ENCODE measurements around the gene NUP62. TPM values are rescaled to one million over a fixed set of nuclear protein-coding genes. Genes with fewer than 3 reads are reported as not detected.

NUP62 gene
- total and polyA plus RNA-seq, 2 experiments from 2014 or later: 35.1 to 38.5 TPM

GRCh38 chr19:49940482-49940791, 11.1 kb upstream of the NUP62 start:
- H3K4me2 ChIP-seq (ENCODE audit: unreplicated experiment): no peak overlapping the region
- H3K27ac ChIP-seq: no peak overlapping the region
- H4K20me1 ChIP-seq (ENCODE audit: insufficient read depth): no peaks in the 10 kb centered on the region
- H3K9ac ChIP-seq: no peak overlapping the region
- in situ Hi-C loops (cut with MboI): loop anchor here (25.0 kb wide), 1 partner anchor 197 kb away; no protein-coding TSS in a partner anchor
- no peaks in the 10 kb centered on the region for H3K79me2 ChIP-seq (ENCODE audit: insufficient read depth)
- no peak overlapping the region for H3K4me3 ChIP-seq
- no peaks in the 10 kb centered on the region for H3K9me3 ChIP-seq (ENCODE audit: low read depth)
- no peak for DNase-seq
- no peaks in the 10 kb centered on the region for H3K4me1 ChIP-seq (ENCODE audit: insufficient read depth)
- TF ChIP-seq EZH2phosphoT487 (IDR thresholded peaks at IDR 0.05; ENCODE audit: insufficient read depth, low read depth): no peak
- no peak for TF ChIP-seq EZH2 (IDR thresholded peaks at IDR 0.05; ENCODE audit: insufficient read depth, poor library complexity, severe bottlenecking)
- no peaks in the 10 kb centered on the region for H3K9me2 ChIP-seq (ENCODE audit: insufficient read depth)
- H3K36me3 ChIP-seq (ENCODE audit: low read depth): no peaks in the 10 kb centered on the region
- 0 out of 2 replicates have a peak, but pooled peaks cover 10% of the 10 kb centered on the region for H3K27me3 ChIP-seq (replicated peaks; ENCODE audit: insufficient read depth)
- H3F3A ChIP-seq (ENCODE audit: insufficient read depth): no peaks in the 10 kb centered on the region
- WGBS, 2 experiments (ENCODE audit: low coverage in 1 of 2, low lambda C conversion rate in 2 of 2, missing lambda C conversion rate in 2 of 2): 81 to 88% methylated on average over 5 of the region's 5 CpGs
- H2AFZ ChIP-seq: no peak overlapping the region

DNA sequence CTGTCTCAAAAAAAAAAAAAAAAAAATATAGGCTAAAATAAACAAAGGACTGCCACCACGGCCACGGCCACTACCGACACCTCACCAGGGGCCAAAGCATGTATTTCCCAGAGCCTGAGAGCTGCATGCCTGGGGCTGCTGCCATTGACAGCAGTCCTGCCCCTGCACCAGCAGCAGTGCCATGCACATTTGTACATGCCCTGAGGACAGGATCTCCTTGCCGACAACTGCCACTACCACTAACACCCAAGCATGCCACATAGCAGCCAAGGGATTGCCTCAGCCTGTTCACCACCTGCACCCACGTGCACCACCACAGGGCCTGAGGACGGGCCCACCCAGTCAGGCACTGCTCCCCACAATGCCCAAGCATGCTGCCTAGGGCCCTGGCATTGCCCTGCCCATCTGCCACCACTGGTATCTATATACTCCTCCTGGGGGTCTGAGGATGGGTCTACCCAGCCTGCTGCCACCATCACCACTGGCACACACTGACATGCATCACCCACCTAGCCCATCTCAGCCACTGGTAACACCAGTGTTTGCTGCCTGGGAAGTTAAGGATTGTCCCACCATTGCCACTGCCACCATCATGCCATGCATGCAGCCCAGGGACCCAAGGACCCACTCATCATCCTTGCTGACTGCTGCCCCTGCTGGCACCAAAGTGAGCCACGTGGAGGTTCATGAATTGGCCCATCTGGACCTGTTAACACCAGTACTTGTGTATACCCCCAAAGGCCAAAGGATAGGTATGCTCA, 10.6 kb upstream of the NUP62 start:
- 0 out of 2 replicates have a peak, but pooled peaks cover 10% of the 10 kb centered on the region for H3K27me3 ChIP-seq (replicated peaks; ENCODE audit: insufficient read depth)
- no peak overlapping the region for H3K9ac ChIP-seq
- TF ChIP-seq EZH2phosphoT487 (IDR thresholded peaks at IDR 0.05; ENCODE audit: insufficient read depth, low read depth) (no peak), EZH2 (IDR thresholded peaks at IDR 0.05; ENCODE audit: insufficient read depth, poor library complexity, severe bottlenecking) (no peak)
- in situ Hi-C loops (cut with MboI): loop anchor here (25.0 kb wide), 1 partner anchor 197 kb away; no protein-coding TSS in a partner anchor
- H3K4me2 ChIP-seq (ENCODE audit: unreplicated experiment): no peak overlapping the region
- no peaks in the 10 kb centered on the region for H3F3A ChIP-seq (ENCODE audit: insufficient read depth)
- DNase-seq: no peak
- 48 to 58% methylated on average over 7 of the region's 7 CpGs for WGBS, 2 experiments (ENCODE audit: low coverage in 1 of 2, low lambda C conversion rate in 2 of 2, missing lambda C conversion rate in 2 of 2)
- no peak overlapping the region for H2AFZ ChIP-seq
- H4K20me1 ChIP-seq (ENCODE audit: insufficient read depth): no peaks in the 10 kb centered on the region
- H3K36me3 ChIP-seq (ENCODE audit: low read depth): no peaks in the 10 kb centered on the region
- H3K9me2 ChIP-seq (ENCODE audit: insufficient read depth): no peaks in the 10 kb centered on the region
- H3K27ac ChIP-seq: no peak overlapping the region
- no peak overlapping the region for H3K4me3 ChIP-seq
- H3K4me1 ChIP-seq (ENCODE audit: insufficient read depth): no peaks in the 10 kb centered on the region
- H3K9me3 ChIP-seq (ENCODE audit: low read depth): no peaks in the 10 kb centered on the region
- no peaks in the 10 kb centered on the region for H3K79me2 ChIP-seq (ENCODE audit: insufficient read depth)

- no peaks in the 10 kb centered on the region for H3K4me1 ChIP-seq (ENCODE audit: insufficient read depth)
- H3K79me2 ChIP-seq (ENCODE audit: insufficient read depth): no peaks in the 10 kb centered on the region
- H3K9me2 ChIP-seq (ENCODE audit: insufficient read depth): no peaks in the 10 kb centered on the region
- no peak overlapping the region for H3K4me2 ChIP-seq (ENCODE audit: unreplicated experiment)
- H3K27ac ChIP-seq: no peak overlapping the region
- H3K9me3 ChIP-seq (ENCODE audit: low read depth): no peaks in the 10 kb centered on the region
- H3K27me3 ChIP-seq (replicated peaks; ENCODE audit: insufficient read depth): 0 out of 2 replicates have a peak, but pooled peaks cover 10% of the 10 kb centered on the region
- in situ Hi-C loops (cut with MboI): loop anchor here (25.0 kb wide), 1 partner anchor 199 kb away; no protein-coding TSS in a partner anchor
- DNase-seq: no peak
- no peaks in the 10 kb centered on the region for H3K36me3 ChIP-seq (ENCODE audit: low read depth)
- H3K9ac ChIP-seq: no peak overlapping the region
- 66 to 67% methylated on average over 4 of the region's 4 CpGs for WGBS, 2 experiments (ENCODE audit: low coverage in 1 of 2, low lambda C conversion rate in 2 of 2, missing lambda C conversion rate in 2 of 2)
- H4K20me1 ChIP-seq (ENCODE audit: insufficient read depth): no peaks in the 10 kb centered on the region
- H2AFZ ChIP-seq: no peak overlapping the region
- H3F3A ChIP-seq (ENCODE audit: insufficient read depth): no peaks in the 10 kb centered on the region
- no peak overlapping the region for H3K4me3 ChIP-seq
- TF ChIP-seq EZH2 (IDR thresholded peaks at IDR 0.05; ENCODE audit: insufficient read depth, poor library complexity, severe bottlenecking) (no peak), EZH2phosphoT487 (IDR thresholded peaks at IDR 0.05; ENCODE audit: insufficient read depth, low read depth) (no peak)
Measured at GRCh38 chr19:49938662-49939061, 9.4 kb upstream of the NUP62 start.

GRCh38 chr19:49937750-49938381, 8.6 kb upstream of the NUP62 start:
- H3K4me3 ChIP-seq: peak overlapping the region; percentile 65
- H3K9ac ChIP-seq: no peak overlapping the region
- H3K36me3 ChIP-seq (ENCODE audit: low read depth): no peaks in the 10 kb centered on the region
- no peaks in the 10 kb centered on the region for H3K79me2 ChIP-seq (ENCODE audit: insufficient read depth)
- peak overlapping the region; percentile 84 for H3K4me2 ChIP-seq (ENCODE audit: unreplicated experiment)
- DNase-seq: peak; percentile 81
- H3K9me3 ChIP-seq (ENCODE audit: low read depth): no peaks in the 10 kb centered on the region
- H3K4me1 ChIP-seq (ENCODE audit: insufficient read depth): no peaks in the 10 kb centered on the region
- peak overlapping the region; percentile 79 for H2AFZ ChIP-seq
- H3F3A ChIP-seq (ENCODE audit: insufficient read depth): no peaks in the 10 kb centered on the region
- H3K27ac ChIP-seq: no peak overlapping the region
- no peaks in the 10 kb centered on the region for H3K9me2 ChIP-seq (ENCODE audit: insufficient read depth)
- no peaks in the 10 kb centered on the region for H4K20me1 ChIP-seq (ENCODE audit: insufficient read depth)
- no peak for TF ChIP-seq EZH2phosphoT487 (IDR thresholded peaks at IDR 0.05; ENCODE audit: insufficient read depth, low read depth)
- TF ChIP-seq EZH2 (IDR thresholded peaks at IDR 0.05; ENCODE audit: insufficient read depth, poor library complexity, severe bottlenecking): no peak
- in situ Hi-C loops (cut with MboI): loop anchor here (25.0 kb wide), 1 partner anchor 199 kb away; no protein-coding TSS in a partner anchor
- 18 to 19% methylated on average over 35 of the region's 35 CpGs for WGBS, 2 experiments (ENCODE audit: low coverage in 1 of 2, low lambda C conversion rate in 2 of 2, missing lambda C conversion rate in 2 of 2)
- 0 out of 2 replicates have a peak, but pooled peaks cover 2% of the 10 kb centered on the region for H3K27me3 ChIP-seq (replicated peaks; ENCODE audit: insufficient read depth)

Data from GM23248 (cell line).